A673 (cell line): ENCODE data around the gene SMIM36. TPM values are rescaled to one million over a fixed set of nuclear protein-coding genes. Genes with fewer than 3 reads are reported as not detected.

Experiments
- BruUV-seq: library from RNA; stranded (reverse); fragments of 400-500 nt; replicated peaks from 2 replicates; lab custom pipeline; 2021; lab: Mats Ljungman, UMichigan
- CTCF ChIA-PET: fragments of 300-600 bp; sonication (Branson Sonifier 250); formaldehyde crosslinking; loops from one replicate; lab custom pipeline; 2022; ENCODE audit warnings: antibody characterized with exemption; lab: Charles Lee
- POLR2A ChIA-PET: fragments of 300-600 bp; sonication (Branson Sonifier 250); formaldehyde crosslinking; loops from one replicate; lab custom pipeline; 2022; ENCODE audit warnings: antibody characterized with exemption; ENCODE audit not compliant: low non-redundant PET; lab: Charles Lee
- DNase-seq: peaks from one replicate; pipeline ENCODE4 v3.0.0-alpha.2; 2015; ENCODE audit warnings: low spot score
- H3K27ac ChIP-seq: fragments of 200-600 bp; sonication (generic); 2 replicates; pipeline ENCODE4 v1.5.1; 2016; ENCODE audit warnings: mixed run types, low read depth, mild to moderate bottlenecking, mixed read lengths, antibody characterized with exemption, low read length; ENCODE audit not compliant: poor library complexity, severe bottlenecking
- H3K27me3 ChIP-seq: fragments of 200-600 bp; sonication (generic); replicated peaks from 2 replicates; pipeline ENCODE4 v1.6.1; 2017; ENCODE audit warnings: mixed run types, low read depth, mild to moderate bottlenecking, mixed read lengths, antibody characterized with exemption, low read length; ENCODE audit not compliant: insufficient read depth, poor library complexity
- H3K36me3 ChIP-seq: fragments of 200-600 bp; sonication (generic); 2 replicates; pipeline ENCODE4 v1.6.1; 2016; ENCODE audit warnings: mixed run types, mild to moderate bottlenecking, mixed read lengths, antibody characterized with exemption, low read length; ENCODE audit not compliant: insufficient read depth, poor library complexity, severe bottlenecking
- H3K4me1 ChIP-seq: fragments of 200-600 bp; sonication (generic); 2 replicates; pipeline ENCODE4 v1.6.1; 2017; ENCODE audit warnings: mixed run types, mild to moderate bottlenecking, mixed read lengths, antibody characterized with exemption, low read length; ENCODE audit not compliant: insufficient read depth, poor library complexity, severe bottlenecking
- H3K4me3 ChIP-seq: fragments of 200-600 bp; sonication (generic); 2 replicates; pipeline ENCODE4 v1.5.1; 2016; ENCODE audit warnings: low read depth, mixed run types, mild to moderate bottlenecking, mixed read lengths, low read length; ENCODE audit not compliant: poor library complexity, severe bottlenecking
- H3K9me3 ChIP-seq: fragments of 200-600 bp; sonication (generic); 2 replicates; pipeline ENCODE4 v1.6.1; 2016; ENCODE audit warnings: mixed run types, low read depth, mild to moderate bottlenecking, mixed read lengths, antibody characterized with exemption, low read length; ENCODE audit not compliant: poor library complexity, severe bottlenecking
- EZH2 ChIP-seq: fragments of 200-600 bp; sonication (generic); IDR thresholded peaks from 2 replicates; pipeline ENCODE4 v1.6.1; 2017; ENCODE audit warnings: borderline replicate concordance, low read depth, mild to moderate bottlenecking, mixed read lengths, antibody characterized with exemption, low read length; ENCODE audit not compliant: poor library complexity, severe bottlenecking
- intact Hi-C: fragments of 100-400 bp; cut with micrococcal nuclease; formaldehyde crosslinking; loops from one replicate; pipeline ENCODE4 v1.10.0; 2022; ENCODE audit not compliant: unreplicated experiment
- total RNA-seq: library from RNA; stranded (reverse); gene quantifications from 2 replicates; pipeline ENCODE4 v1.2.3, GENCODE V29; 2021
- TF ChIP-seq, protein P1 (sequence below): fragments of 300-800, 200-600 bp; sonication (generic); conservative IDR thresholded peaks from 2 replicates; pipeline ENCODE4 v1.5.1; 2017; ENCODE audit warnings: low read depth, mild to moderate bottlenecking, antibody characterized with exemption, low read length, moderate library complexity, mixed read lengths

SMIM36 gene
- total RNA-seq, 1 experiment from 2014 or later = not detected

DNA sequence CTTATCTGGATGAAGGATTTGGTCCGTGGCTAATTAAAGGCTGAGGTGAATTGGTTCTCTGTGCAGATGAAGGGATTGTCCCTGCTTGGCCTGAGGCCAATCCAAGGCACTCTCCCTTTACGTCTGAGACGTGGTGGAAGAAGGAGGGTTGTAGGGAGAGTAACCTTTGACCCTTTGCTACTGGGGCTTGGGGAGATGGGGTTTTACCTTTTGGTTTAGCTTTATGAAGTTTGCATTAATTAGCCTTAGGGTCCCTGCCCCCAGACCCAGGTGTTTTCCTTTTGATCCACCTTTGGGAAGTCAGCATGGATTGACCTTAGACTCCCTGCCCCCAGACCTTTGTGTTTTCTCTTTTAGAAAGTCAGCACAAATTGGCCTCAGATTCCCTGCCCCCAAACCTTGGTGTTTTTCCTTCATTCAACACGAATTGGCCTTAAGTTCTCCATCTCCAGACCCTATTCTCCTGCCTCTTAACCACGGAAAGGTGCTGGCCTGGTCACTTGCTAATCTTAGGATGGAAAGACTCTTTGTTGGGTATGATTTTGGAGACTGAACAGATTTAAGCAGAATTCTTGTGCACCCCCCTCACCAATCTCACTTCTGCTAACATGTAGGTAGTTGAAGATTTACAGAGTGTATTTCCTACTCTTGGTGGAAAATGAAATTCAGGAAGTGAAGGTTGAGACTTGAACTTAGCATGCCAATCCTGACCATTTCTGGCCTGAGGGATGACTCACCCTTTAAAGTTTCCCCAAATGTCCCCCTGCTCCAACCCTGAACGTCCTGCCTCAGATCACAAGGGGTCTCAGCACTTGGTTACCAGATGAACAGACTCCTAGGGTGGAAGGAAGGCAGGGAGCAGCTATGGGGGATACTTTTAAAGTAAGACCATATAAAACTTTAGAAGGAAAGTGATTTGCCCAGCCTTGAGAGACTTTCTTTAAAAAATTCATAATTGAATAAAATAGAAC is 66.5 kb downstream of the SMIM36 start:
- ChIA-PET POLR2A (no interaction called here), CTCF (no interaction called here)
- no peaks in the 10 kb centered on the region for H3K36me3 ChIP-seq
- no peaks in the 10 kb centered on the region for H3K27me3 ChIP-seq
- peaks cover 11% of the 10 kb centered on the region for H3K4me1 ChIP-seq
- no peak for TF ChIP-seq EZH2
- TF ChIP-seq, protein P1, sequence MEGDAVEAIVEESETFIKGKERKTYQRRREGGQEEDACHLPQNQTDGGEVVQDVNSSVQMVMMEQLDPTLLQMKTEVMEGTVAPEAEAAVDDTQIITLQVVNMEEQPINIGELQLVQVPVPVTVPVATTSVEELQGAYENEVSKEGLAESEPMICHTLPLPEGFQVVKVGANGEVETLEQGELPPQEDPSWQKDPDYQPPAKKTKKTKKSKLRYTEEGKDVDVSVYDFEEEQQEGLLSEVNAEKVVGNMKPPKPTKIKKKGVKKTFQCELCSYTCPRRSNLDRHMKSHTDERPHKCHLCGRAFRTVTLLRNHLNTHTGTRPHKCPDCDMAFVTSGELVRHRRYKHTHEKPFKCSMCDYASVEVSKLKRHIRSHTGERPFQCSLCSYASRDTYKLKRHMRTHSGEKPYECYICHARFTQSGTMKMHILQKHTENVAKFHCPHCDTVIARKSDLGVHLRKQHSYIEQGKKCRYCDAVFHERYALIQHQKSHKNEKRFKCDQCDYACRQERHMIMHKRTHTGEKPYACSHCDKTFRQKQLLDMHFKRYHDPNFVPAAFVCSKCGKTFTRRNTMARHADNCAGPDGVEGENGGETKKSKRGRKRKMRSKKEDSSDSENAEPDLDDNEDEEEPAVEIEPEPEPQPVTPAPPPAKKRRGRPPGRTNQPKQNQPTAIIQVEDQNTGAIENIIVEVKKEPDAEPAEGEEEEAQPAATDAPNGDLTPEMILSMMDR = no peak
- no peak overlapping the region for H3K27ac ChIP-seq
- H3K9me3 ChIP-seq = no peaks in the 10 kb centered on the region
- no peak for DNase-seq
- BruUV-seq = no TSS peak
- intact Hi-C loops = no loop called here
- H3K4me3 ChIP-seq = no peak overlapping the region

DNA sequence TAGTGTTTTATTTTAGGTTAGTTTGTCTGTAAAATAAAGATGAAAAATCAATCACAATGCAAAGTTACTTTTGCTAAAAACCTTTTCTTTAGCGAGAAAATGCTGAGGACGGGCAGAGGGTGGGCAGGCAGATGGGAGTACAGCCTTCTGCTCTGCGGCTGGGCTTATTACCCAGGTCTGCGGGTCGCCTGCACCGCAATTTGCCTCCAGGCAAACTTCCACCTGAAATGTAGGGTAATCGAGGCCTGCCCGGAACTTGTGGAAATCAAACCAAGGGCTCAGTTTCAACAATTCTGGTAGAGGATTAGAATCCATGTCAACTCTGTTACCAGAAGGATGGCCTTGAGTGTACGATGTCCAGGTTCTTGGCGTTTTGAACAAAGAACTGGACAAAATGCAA is 67.3 kb downstream of the SMIM36 start:
- CTCF ChIA-PET = no interaction called here

DNA sequence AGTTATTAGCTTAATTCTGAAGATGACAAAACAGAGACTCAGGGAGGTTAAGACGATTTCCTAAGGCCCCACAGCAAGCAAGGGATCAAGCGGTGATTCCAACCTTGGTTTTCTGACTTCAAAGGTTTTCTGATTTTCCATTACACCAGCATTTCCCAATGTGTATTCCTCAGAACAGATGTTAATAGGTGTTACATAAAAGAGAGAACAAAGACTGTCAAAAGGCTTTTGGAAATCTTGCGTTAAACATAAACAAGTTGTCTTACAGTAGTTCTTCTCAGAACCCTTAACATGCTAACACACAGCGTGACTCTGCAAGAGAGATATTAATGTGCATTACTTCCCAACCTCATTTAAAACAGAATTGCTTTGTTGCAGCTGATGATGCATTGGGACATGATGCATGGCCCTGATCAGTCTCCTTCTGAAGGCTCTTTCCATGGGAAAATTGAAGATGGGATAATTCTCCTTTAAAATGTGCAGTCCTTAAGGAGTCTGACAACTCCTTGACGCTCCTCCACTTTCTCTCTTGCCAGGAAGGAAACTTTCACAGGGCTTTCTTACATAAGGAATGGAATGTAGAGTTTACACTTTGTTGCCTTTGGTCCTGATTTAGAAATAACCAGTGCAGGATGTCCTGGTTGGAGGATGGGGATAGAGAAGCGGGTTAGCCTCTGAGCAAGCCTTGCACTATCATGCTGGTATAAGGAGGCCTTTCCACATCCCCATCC is 68.1 kb downstream of the SMIM36 start:
- no peak overlapping the region for H3K27ac ChIP-seq
- POLR2A ChIA-PET = no interaction called here
- TF ChIP-seq, protein P1 = no peak
- no peak for TF ChIP-seq EZH2

More for the DNA sequence above, 67.3 kb downstream of the SMIM36 start:
- no TSS peak for BruUV-seq
- H3K36me3 ChIP-seq = no peaks in the 10 kb centered on the region
- H3K9me3 ChIP-seq = no peaks in the 10 kb centered on the region
- POLR2A ChIA-PET = no interaction called here
- no peak for TF ChIP-seq EZH2
- TF ChIP-seq, protein P1 = no peak
- intact Hi-C loops = no loop called here
- no peak for DNase-seq
- H3K4me3 ChIP-seq = no peak overlapping the region
- no peaks in the 10 kb centered on the region for H3K27me3 ChIP-seq
- no peak overlapping the region for H3K27ac ChIP-seq
- H3K4me1 ChIP-seq = peaks cover 18% of the 10 kb centered on the region

More for the DNA sequence above, 68.1 kb downstream of the SMIM36 start:
- H3K4me3 ChIP-seq = no peak overlapping the region
- no peak for DNase-seq
- CTCF ChIA-PET = no interaction called here
- BruUV-seq = no TSS peak
- no peaks in the 10 kb centered on the region for H3K36me3 ChIP-seq
- peaks cover 13% of the 10 kb centered on the region for H3K4me1 ChIP-seq
- no peaks in the 10 kb centered on the region for H3K9me3 ChIP-seq
- no peaks in the 10 kb centered on the region for H3K27me3 ChIP-seq
- intact Hi-C loops = no loop called here
